ENCODE results near the gene CLMN. TPM values are rescaled to one million over a fixed set of nuclear protein-coding genes. Genes with fewer than 3 reads are reported as not detected.

Gene CLMN
- total RNA-seq, 1 experiment from 2014 or later: 33.4 TPM

DNA sequence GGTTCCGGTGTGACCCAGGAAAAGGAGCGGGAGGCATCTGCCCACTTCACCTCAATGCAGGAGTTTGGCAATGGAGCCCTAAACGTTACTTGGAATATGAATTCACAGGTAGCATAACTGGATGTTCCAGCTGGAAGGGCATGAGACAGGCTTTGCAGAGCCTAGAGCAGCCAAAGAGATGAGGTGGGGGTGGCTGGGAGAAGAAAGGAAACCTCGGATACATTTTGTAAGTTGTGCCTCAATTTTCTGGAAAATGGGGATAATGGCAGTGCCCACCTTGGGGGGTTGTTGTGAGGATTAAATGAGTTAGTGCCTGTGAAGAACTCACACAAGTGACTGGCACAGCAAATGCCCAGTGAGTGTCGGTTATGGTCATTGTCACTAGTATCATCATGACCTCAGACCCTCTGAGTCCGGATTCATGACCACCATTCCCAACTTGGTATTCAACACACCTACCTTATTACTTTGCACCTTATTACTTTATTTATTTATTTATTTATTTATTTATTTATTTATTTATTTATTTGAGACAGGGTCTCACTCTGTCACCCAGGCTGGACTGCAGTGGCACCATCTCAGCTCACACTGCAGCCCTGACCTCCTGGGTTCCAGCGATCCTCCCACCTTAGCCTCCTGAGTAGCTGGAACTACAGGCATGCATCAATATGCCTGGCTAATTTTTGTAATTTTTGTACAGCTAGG lies 56.0 kb downstream of the CLMN start:
- H3K9me2 ChIP-seq (ENCODE audit: insufficient read depth): no peaks in the 10 kb centered on the region
- ChIA-PET POLR2A (no interaction called here), CTCF (no interaction called here), RAD21 (ENCODE audit: low non-redundant PET in 1 of 2, low total read pairs in 2 of 2, uncharacterized antibody in 2 of 2, unreplicated experiment in 2 of 2) (no interaction called here)
- no peak for ATAC-seq
- H3K79me2 ChIP-seq (ENCODE audit: insufficient read depth, low read length): peaks cover 7% of the 10 kb centered on the region; the same call in 1 of the 2 replicates
- TF ChIP-seq SRF (IDR thresholded peaks at IDR 0.05; ENCODE audit: low read depth) (no peak), YY1 (IDR thresholded peaks at IDR 0.05; ENCODE audit: extremely low read depth, insufficient replicate concordance, low read depth, low read length) (no peak), SIN3A (IDR thresholded peaks at IDR 0.05; ENCODE audit: low read depth) (no peak), ELF1 (IDR thresholded peaks at IDR 0.05; ENCODE audit: borderline replicate concordance, low read depth) (no peak), EGR1 (IDR thresholded peaks at IDR 0.05; ENCODE audit: low read depth) (no peak), FOSL1 (IDR thresholded peaks at IDR 0.05; ENCODE audit: low read depth) (no peak), JUND (IDR thresholded peaks at IDR 0.05) (no peak), POLR2A (IDR thresholded peaks at IDR 0.05; ENCODE audit: borderline replicate concordance, extremely low read depth, insufficient read depth, insufficient read length) (no peak), SP1 (IDR thresholded peaks at IDR 0.05; ENCODE audit: low read depth) (no peak), CEBPB (IDR thresholded peaks at IDR 0.05; ENCODE audit: low read depth) (no peak), EZH2phosphoT487 (IDR thresholded peaks at IDR 0.05; ENCODE audit: borderline replicate concordance) (no peak), CBX3 (IDR thresholded peaks at IDR 0.05; ENCODE audit: low read depth) (no peak)
- TF ChIP-seq, protein P1, sequence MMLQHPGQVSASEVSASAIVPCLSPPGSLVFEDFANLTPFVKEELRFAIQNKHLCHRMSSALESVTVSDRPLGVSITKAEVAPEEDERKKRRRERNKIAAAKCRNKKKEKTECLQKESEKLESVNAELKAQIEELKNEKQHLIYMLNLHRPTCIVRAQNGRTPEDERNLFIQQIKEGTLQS (IDR thresholded peaks at IDR 0.05): no peak
- TF ChIP-seq, protein P2, sequence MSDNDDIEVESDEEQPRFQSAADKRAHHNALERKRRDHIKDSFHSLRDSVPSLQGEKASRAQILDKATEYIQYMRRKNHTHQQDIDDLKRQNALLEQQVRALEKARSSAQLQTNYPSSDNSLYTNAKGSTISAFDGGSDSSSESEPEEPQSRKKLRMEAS (IDR thresholded peaks at IDR 0.05): no peak
- TF ChIP-seq, protein P3, sequence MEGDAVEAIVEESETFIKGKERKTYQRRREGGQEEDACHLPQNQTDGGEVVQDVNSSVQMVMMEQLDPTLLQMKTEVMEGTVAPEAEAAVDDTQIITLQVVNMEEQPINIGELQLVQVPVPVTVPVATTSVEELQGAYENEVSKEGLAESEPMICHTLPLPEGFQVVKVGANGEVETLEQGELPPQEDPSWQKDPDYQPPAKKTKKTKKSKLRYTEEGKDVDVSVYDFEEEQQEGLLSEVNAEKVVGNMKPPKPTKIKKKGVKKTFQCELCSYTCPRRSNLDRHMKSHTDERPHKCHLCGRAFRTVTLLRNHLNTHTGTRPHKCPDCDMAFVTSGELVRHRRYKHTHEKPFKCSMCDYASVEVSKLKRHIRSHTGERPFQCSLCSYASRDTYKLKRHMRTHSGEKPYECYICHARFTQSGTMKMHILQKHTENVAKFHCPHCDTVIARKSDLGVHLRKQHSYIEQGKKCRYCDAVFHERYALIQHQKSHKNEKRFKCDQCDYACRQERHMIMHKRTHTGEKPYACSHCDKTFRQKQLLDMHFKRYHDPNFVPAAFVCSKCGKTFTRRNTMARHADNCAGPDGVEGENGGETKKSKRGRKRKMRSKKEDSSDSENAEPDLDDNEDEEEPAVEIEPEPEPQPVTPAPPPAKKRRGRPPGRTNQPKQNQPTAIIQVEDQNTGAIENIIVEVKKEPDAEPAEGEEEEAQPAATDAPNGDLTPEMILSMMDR (IDR thresholded peaks at IDR 0.05 in 2 of 3, conservative IDR thresholded peaks at IDR 0.05 in 1 of 3; ENCODE audit: borderline replicate concordance in 1 of 3, insufficient read depth in 1 of 3, low read depth in 2 of 3, low read length in 2 of 3): no peak
- TF ChIP-seq, protein P4, sequence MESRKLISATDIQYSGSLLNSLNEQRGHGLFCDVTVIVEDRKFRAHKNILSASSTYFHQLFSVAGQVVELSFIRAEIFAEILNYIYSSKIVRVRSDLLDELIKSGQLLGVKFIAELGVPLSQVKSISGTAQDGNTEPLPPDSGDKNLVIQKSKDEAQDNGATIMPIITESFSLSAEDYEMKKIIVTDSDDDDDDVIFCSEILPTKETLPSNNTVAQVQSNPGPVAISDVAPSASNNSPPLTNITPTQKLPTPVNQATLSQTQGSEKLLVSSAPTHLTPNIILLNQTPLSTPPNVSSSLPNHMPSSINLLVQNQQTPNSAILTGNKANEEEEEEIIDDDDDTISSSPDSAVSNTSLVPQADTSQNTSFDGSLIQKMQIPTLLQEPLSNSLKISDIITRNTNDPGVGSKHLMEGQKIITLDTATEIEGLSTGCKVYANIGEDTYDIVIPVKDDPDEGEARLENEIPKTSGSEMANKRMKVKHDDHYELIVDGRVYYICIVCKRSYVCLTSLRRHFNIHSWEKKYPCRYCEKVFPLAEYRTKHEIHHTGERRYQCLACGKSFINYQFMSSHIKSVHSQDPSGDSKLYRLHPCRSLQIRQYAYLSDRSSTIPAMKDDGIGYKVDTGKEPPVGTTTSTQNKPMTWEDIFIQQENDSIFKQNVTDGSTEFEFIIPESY (IDR thresholded peaks at IDR 0.05; ENCODE audit: extremely low read depth, insufficient replicate concordance, low read length): no peak
- no peak overlapping the region for H3K27ac ChIP-seq (ENCODE audit: low read depth, low read length)
- DNase-seq (ENCODE audit: low read depth, low spot score): no peak
- H2AFZ ChIP-seq (ENCODE audit: low read depth, low read length, poor library complexity, severe bottlenecking): no peak overlapping the region
- H3K4me1 ChIP-seq (ENCODE audit: control insufficient read depth in 1 of 2, insufficient read depth in 2 of 2, low read length in 2 of 2): peaks cover 23 to 65% of the 10 kb centered on the region in 2 experiments
- no peak overlapping the region for H3K9ac ChIP-seq (ENCODE audit: low read length)
- H4K20me1 ChIP-seq (ENCODE audit: insufficient read depth): no peaks in the 10 kb centered on the region
- H3K9me3 ChIP-seq (ENCODE audit: control insufficient read depth in 1 of 2, insufficient read depth in 1 of 2, low read depth in 1 of 2, low read length in 2 of 2): no peaks in the 10 kb centered on the region
- intact Hi-C loops (cut with micrococcal nuclease): no loop called here
- BruUV-seq (replicated peaks): no TSS peak
- no peak overlapping the region for H3K4me3 ChIP-seq (replicated peaks in 1 of 2; ENCODE audit: low read depth in 1 of 2, low read length in 2 of 2)
- no peaks in the 10 kb centered on the region for H3K36me3 ChIP-seq (ENCODE audit: control insufficient read depth in 1 of 2, insufficient read depth in 2 of 2, low read length in 2 of 2)
- H3K4me2 ChIP-seq (ENCODE audit: low read length): peak overlapping the region; percentile 72; the same call in 1 of the 2 replicates
- H3K27me3 ChIP-seq (ENCODE audit: insufficient read depth, low read length): no peaks in the 10 kb centered on the region
